Activated CD4-positive, alpha-beta T cell treated with anti-CD3 and anti-CD28 coated beads for 48 hours (primary cell): ENCODE results near the gene CNTNAP4.

Source experiments
- DNase-seq: peaks from one replicate; pipeline ENCODE4 v3.0.0-alpha.2; 2020

The CNTNAP4 gene

GRCh38 chr16:76309639-76310335 is 32.6 kb downstream of the CNTNAP4 start:
- DNase-seq = no peak

GRCh38 chr16:76311260-76311659 is 34.1 kb downstream of the CNTNAP4 start:
- DNase-seq = no peak

GRCh38 chr16:76318565-76318964 is 41.4 kb downstream of the CNTNAP4 start:
- DNase-seq = no peak

GRCh38 chr16:76329106-76329505 is 51.9 kb downstream of the CNTNAP4 start:
- no peak for DNase-seq

DNA sequence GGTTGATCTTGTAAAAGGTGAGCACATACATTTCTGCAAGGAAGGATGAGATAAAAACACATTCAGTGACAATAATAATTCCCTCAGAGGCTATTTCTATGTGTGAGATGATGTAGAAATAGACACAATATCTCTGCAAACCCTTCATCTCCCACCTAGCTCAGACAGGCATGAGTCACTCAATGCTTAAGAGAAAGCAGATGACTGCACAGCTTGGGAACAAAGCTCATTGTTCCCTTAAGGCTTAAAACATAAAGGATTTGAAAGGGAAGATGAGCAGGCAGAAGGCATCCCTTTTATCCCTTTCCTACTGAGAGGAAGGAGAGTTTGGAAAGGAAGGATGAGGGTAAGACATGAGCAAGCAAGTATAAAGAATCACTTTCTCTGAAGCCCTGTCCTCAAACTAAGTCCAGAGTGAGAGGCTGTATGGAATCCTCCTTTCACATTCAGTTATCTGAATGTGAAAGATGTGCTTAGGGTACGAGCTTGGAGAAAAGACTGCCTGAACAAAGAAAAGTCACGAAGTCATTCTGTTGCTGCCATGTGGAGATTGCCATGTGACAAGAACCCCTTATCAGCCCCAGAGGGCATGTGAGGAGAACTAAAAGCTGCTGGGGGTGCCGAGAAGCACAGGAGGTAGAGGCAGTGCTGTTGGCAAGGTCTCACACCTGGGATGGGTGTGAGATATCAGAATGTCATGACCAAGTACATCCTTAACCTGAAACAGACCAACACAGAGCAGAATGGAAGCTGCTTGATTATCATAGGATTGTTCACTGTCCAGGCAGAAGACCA is 58.2 kb downstream of the CNTNAP4 start:
- DNase-seq = no peak

- DNase-seq = no peak
Observed at GRCh38 chr16:76336112-76336511, 58.9 kb downstream of the CNTNAP4 start.

GRCh38 chr16:76338472-76338871 is 61.3 kb downstream of the CNTNAP4 start:
- no peak for DNase-seq

- DNase-seq = no peak
Observed at GRCh38 chr16:76343769-76344168, 66.6 kb downstream of the CNTNAP4 start.

DNA sequence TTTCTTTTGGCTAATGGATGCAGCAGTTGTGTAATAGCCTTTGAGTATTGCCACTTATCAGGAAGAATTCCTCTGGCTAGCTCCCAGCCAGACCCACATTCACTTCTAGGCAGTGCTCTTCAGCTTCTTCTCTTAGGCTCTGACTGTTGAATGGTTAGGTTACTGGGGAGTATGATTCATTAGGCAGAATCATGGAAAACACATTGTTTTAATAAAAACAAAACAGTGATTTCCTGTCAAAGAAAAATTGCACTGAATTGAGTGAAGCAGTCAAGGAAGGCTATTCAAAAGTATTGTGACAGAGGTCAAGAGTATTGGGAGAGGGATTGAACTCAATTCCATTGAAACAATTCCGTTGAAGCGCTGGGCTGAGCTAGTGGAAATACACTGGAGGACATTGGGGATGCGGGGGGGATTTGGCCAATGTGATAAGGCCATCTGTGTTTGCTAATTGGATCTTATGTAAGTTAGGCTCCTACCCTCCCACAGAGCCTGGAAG is 68.0 kb downstream of the CNTNAP4 start:
- no peak for DNase-seq

DNA sequence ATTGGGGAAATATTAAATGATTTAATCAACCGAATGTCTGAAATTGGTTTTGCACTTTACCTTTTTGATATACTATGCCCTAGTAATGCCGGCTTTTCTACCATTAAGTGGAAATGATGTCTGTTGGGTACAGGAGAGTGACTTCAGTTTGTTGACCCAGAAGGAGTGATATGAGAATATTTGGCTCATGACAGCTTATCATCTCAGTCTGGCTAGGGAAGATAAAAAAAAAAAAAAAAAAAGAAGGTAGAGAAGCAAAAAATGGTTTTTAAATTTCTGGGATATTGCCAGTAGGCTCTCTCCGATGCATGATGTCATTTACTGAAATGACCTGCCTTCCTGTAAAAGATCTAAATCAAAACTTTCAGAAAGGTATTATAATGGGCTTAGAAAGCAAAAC is 69.0 kb downstream of the CNTNAP4 start:
- no peak for DNase-seq

GRCh38 chr16:76351441-76351840 is 74.2 kb downstream of the CNTNAP4 start:
- DNase-seq = no peak

DNA sequence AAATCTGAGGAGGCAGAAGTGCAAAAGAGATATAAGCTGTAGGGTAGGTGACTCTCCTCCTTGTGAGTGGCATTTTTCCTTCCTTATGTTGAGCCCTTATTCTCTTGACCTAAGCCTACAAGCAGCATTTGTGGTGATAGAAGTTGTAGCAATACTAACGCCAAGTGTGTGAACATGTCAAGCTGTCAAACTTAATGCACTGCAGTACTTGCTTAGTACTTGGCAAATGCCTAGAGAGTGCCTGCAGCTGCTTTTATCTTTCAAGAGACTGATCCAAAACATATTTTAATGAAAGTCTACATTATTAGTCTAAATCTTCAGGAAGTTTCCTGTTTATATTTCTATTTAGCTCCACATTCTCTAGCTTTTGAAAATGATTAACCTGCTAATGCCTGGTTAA is 83.2 kb downstream of the CNTNAP4 start:
- DNase-seq = no peak

- no peak for DNase-seq
Observed at GRCh38 chr16:76370344-76370743, 93.1 kb downstream of the CNTNAP4 start.

DNA sequence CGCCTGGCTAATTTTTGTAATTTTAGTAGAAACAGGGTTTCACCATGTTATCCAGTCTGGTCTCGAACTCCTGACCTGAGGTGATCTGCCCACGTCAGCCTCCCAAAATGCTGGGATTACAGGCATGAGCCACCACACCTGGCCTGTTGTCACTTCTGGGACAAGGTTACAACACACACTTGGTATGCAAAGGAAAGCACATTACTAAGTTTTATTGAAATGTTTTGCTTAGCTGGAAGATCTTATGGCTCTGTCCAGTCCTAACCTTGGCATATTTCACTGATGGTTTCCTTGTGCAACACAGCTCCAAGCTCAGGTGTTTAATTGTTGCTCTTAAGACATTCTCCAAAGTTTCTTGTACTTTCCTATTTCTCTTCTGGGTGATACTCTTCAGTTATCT is 94.2 kb downstream of the CNTNAP4 start:
- no peak for DNase-seq

DNA sequence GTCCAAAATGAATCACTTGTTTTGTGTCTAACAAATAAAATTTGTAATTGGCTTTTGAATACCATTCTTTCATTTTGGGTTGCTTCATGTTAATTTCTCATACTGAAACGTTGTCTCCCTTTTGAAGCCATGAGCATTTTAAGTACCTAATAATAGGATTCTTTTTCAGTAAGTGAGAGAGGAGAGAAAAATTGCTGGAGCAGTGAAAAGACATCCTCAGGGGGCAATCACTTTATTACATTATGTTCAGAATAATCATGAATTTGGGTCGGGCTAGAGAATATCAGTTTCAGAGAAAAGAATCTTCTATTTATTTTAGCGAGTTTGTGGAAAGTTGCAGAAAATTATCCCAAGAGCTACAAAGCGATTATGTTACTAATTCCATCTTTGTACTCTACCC is 96.8 kb downstream of the CNTNAP4 start:
- no peak for DNase-seq

GRCh38 chr16:76376988-76377387 is 99.8 kb downstream of the CNTNAP4 start:
- no peak for DNase-seq

DNA sequence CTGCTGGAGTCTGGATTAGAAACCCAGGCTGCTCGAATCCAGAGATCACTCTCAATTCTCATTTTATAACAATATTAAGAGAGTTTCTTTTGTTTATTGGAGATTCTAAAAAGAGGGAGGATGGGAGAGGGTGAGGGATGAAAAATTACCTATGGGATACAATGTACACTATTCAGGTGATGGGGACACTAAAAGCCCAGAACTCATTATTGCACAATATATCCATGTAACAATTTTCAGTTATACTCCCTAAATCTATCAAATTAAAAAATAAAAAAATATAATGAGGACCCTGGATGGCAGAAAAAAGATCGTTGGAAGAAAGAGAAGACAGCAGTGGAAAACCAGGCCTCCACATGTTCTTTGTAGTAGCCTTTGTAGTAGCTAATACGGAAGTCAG is 100.8 kb downstream of the CNTNAP4 start:
- no peak for DNase-seq

DNA sequence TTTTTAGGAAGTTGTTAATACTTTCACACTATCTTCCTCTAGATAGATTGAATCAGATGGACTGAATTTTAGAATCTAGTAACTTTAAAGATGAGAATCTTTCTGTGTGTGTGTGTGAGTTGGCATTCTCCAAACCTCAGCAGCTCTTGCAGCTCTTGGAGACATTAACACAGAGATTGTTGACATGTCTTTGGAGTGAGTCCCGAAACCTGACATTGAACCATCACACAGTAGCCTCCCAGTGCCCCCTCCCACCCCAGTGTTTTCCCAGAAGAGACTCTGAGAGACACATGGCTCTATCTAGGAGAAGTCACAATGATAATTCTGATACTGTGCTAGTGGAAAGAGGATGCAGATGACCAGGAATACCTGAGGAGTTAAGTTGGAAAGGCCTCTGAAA is 103.9 kb downstream of the CNTNAP4 start:
- DNase-seq = no peak

- DNase-seq = no peak
Observed at GRCh38 chr16:76385601-76386230, 108.5 kb downstream of the CNTNAP4 start.

DNA sequence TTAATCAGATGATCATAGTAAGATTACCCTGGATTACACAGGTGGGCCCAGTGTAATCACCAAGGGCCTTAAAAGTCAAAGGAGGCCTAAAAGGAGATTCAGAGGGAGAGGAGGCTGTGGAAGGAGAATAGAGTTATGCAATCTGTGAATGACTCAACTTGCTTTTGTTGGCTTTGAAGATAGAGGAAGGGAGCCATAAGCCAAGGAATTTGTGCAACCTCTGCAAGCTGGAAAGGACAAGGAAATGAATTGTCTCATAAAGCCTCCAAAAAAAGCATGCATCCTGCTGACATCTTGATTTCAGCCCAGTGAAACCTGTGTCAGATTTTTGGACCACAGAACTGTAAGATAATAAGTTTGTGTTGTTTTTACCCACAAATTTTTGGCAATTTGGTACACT is 109.6 kb downstream of the CNTNAP4 start:
- DNase-seq = no peak

DNA sequence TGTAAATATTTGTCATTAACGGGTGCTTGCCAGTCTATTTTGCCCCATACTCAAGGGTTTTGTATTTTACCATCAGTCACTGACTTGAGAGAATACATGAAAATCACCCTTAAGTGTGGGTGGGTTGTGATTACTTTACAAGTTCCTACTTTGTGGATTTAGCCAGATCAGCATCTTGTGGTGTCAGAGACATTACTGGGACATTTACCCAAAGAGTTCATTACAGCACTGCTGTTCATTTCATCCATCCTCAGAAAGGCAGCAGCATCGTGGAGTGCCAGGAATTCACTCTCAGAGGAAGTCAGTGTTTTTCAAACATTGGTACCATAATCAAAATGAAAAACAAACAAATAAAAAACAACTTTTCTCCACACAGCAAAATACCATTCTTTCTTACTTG is 110.8 kb downstream of the CNTNAP4 start:
- no peak for DNase-seq

GRCh38 chr16:76389126-76389525 is 111.9 kb downstream of the CNTNAP4 start:
- DNase-seq = no peak

- DNase-seq = no peak
Observed at GRCh38 chr16:76390476-76390875, 113.3 kb downstream of the CNTNAP4 start.

GRCh38 chr16:76396977-76397376 is 119.8 kb downstream of the CNTNAP4 start:
- no peak for DNase-seq
